ENCODE data around the gene ANKRD23. TPM values are rescaled to one million over a fixed set of nuclear protein-coding genes. Genes with fewer than 3 reads are reported as not detected.

Gene ANKRD23
- total and polyA plus RNA-seq, 2 of the 13 experiments (the other 11 are each of a cell fraction or from before 2014, with no cell fraction given), result 1.5 to 1.6 TPM

GRCh38 chr2:96816127-96816835 is 27.5 kb downstream of the ANKRD23 start, which contains the start of gene CNNM3 (continued):
- TF ChIP-seq, protein P1, sequence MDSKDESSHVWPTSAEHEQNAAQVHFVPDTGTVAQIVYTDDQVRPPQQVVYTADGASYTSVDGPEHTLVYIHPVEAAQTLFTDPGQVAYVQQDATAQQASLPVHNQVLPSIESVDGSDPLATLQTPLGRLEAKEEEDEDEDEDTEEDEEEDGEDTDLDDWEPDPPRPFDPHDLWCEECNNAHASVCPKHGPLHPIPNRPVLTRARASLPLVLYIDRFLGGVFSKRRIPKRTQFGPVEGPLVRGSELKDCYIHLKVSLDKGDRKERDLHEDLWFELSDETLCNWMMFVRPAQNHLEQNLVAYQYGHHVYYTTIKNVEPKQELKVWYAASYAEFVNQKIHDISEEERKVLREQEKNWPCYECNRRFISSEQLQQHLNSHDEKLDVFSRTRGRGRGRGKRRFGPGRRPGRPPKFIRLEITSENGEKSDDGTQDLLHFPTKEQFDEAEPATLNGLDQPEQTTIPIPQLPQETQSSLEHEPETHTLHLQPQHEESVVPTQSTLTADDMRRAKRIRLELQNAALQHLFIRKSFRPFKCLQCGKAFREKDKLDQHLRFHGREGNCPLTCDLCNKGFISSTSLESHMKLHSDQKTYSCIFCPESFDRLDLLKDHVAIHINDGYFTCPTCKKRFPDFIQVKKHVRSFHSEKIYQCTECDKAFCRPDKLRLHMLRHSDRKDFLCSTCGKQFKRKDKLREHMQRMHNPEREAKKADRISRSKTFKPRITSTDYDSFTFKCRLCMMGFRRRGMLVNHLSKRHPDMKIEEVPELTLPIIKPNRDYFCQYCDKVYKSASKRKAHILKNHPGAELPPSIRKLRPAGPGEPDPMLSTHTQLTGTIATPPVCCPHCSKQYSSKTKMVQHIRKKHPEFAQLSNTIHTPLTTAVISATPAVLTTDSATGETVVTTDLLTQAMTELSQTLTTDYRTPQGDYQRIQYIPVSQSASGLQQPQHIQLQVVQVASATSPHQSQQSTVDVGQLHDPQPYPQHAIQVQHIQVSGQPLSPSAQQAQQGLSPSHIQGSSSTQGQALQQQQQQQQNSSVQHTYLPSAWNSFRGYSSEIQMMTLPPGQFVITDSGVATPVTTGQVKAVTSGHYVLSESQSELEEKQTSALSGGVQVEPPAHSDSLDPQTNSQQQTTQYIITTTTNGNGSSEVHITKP (CRISPR knock-in tag; IDR thresholded peaks at IDR 0.05; ENCODE audit: low read depth), result peak; percentile 68
- TF ChIP-seq TAF1 (CRISPR knock-in tag; IDR thresholded peaks at IDR 0.05) (peak; percentile 80), ZBTB40 (IDR thresholded peaks at IDR 0.05) (no peak), ZBTB40 (CRISPR knock-in tag; IDR thresholded peaks at IDR 0.05) (0 out of 2 replicates have a peak, but pooled peaks have one; percentile 52), FOXP4 (CRISPR knock-in tag; IDR thresholded peaks at IDR 0.05) (peak; percentile 60; the same call in 1 of the 2 replicates), ZNF556 (CRISPR knock-in tag; IDR thresholded peaks at IDR 0.05; ENCODE audit: borderline replicate concordance) (peak; percentile 93), ZNF879 (CRISPR knock-in tag; IDR thresholded peaks at IDR 0.05) (no peak), NFRKB (IDR thresholded peaks at IDR 0.05) (no peak)
- TF ChIP-seq, protein P2, sequence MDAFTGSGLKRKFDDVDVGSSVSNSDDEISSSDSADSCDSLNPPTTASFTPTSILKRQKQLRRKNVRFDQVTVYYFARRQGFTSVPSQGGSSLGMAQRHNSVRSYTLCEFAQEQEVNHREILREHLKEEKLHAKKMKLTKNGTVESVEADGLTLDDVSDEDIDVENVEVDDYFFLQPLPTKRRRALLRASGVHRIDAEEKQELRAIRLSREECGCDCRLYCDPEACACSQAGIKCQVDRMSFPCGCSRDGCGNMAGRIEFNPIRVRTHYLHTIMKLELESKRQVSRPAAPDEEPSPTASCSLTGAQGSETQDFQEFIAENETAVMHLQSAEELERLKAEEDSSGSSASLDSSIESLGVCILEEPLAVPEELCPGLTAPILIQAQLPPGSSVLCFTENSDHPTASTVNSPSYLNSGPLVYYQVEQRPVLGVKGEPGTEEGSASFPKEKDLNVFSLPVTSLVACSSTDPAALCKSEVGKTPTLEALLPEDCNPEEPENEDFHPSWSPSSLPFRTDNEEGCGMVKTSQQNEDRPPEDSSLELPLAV (CRISPR knock-in tag; conservative IDR thresholded peaks at IDR 0.05; ENCODE audit: low read depth), result 0 out of 2 replicates have a peak, but pooled peaks have one; percentile 4
- TF ChIP-seq, protein P3, sequence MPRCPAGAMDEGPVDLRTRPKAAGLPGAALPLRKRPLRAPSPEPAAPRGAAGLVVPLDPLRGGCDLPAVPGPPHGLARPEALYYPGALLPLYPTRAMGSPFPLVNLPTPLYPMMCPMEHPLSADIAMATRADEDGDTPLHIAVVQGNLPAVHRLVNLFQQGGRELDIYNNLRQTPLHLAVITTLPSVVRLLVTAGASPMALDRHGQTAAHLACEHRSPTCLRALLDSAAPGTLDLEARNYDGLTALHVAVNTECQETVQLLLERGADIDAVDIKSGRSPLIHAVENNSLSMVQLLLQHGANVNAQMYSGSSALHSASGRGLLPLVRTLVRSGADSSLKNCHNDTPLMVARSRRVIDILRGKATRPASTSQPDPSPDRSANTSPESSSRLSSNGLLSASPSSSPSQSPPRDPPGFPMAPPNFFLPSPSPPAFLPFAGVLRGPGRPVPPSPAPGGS (CRISPR knock-in tag; IDR thresholded peaks at IDR 0.05), result peak; percentile 93; the same call in 1 of the 2 replicates

Data from HepG2 (cell line).